Naive thymus-derived CD4-positive, alpha-beta T cell (primary cell): ENCODE measurements around the gene HRAS. TPM values are rescaled to one million over a fixed set of nuclear protein-coding genes. Genes with fewer than 3 reads are reported as not detected.

Experiments used
- ATAC-seq: fragments of 150-1000 bp; cut with Tn5 transposase; 2 replicates; pipeline ENCODE4 v1.10.0; 2021; ENCODE audit warnings: mild to moderate bottlenecking, moderate library complexity
- CTCF ChIA-PET: fragments of 350-600 bp; sonication (Branson Sonifier 250); formaldehyde crosslinking; loops from one replicate; lab custom pipeline; 2021; ENCODE audit warnings: antibody characterized with exemption; lab: Charles Lee
- POLR2A ChIA-PET: fragments of 350-600 bp; sonication (Branson Sonifier 250); formaldehyde crosslinking; loops from one replicate; lab custom pipeline; 2021; ENCODE audit warnings: antibody characterized with exemption, inconsistent platforms; lab: Charles Lee
- DNase-seq, 9 donors: peaks; one replicate each; pipeline versions ENCODE4 v3.0.0 to v3.0.0-alpha.2; 2020 to 2022; ENCODE audit warnings: mixed read lengths in 1 of 9
- H3K27ac ChIP-seq: one replicate; pipeline ENCODE4 v1.7.0; 2013; ENCODE audit warnings: mild to moderate bottlenecking, low read depth, low read length, moderate library complexity
- H3K27me3 ChIP-seq, 2 donors: one replicate each; pipeline ENCODE4 v1.7.0; 2013; ENCODE audit warnings: low read length in 2 of 2, mild to moderate bottlenecking in 2 of 2, moderate library complexity in 2 of 2; ENCODE audit not compliant: control insufficient read depth in 2 of 2, insufficient read depth in 2 of 2
- H3K36me3 ChIP-seq, 3 experiments: 1 replicate in 2 of 3; 2 replicates in 1 of 3; pipeline ENCODE4 v1.7.0; 2013; ENCODE audit warnings: low read length in 3 of 3, mild to moderate bottlenecking in 3 of 3, moderate library complexity in 1 of 3; ENCODE audit not compliant: insufficient read depth in 3 of 3, control insufficient read depth in 2 of 3
- H3K4me1 ChIP-seq, 2 donors: one replicate each; pipeline ENCODE4 v1.7.0; 2013; ENCODE audit warnings: low read length in 2 of 2, mild to moderate bottlenecking in 2 of 2, moderate library complexity in 1 of 2; ENCODE audit not compliant: control insufficient read depth in 2 of 2, insufficient read depth in 2 of 2
- H3K4me3 ChIP-seq: 2 replicates; pipeline ENCODE4 v1.7.0; 2013; ENCODE audit warnings: mild to moderate bottlenecking, low read length
- H3K9me3 ChIP-seq, 3 experiments: 1 replicate in 2 of 3; 2 replicates in 1 of 3; pipeline ENCODE4 v1.7.0; 2013; ENCODE audit warnings: low read length in 3 of 3; ENCODE audit not compliant: control insufficient read depth in 2 of 3
- H3K27ac Mint-ChIP-seq, 9 donors: one replicate each; pipeline ENCODE4 v1.8.0; 2020 to 2022; ENCODE audit warnings: mixed read lengths in 9 of 9, mild to moderate bottlenecking in 8 of 9, moderate library complexity in 5 of 9, inconsistent platforms in 2 of 9
- H3K27me3 Mint-ChIP-seq, 5 donors: one replicate each; pipeline ENCODE4 v1.8.0; 2021 to 2022; ENCODE audit warnings: mixed read lengths in 5 of 5, mild to moderate bottlenecking in 1 of 5
- H3K36me3 Mint-ChIP-seq, 5 donors: one replicate each; pipeline ENCODE4 v1.8.0; 2020 to 2022; ENCODE audit warnings: mixed read lengths in 5 of 5, mild to moderate bottlenecking in 3 of 5, inconsistent platforms in 1 of 5
- H3K4me1 Mint-ChIP-seq, 7 donors: one replicate each; pipeline ENCODE4 v1.8.0; 2020 to 2022; ENCODE audit warnings: mixed read lengths in 7 of 7, mild to moderate bottlenecking in 3 of 7, inconsistent platforms in 1 of 7
- H3K4me3 Mint-ChIP-seq, 10 donors: one replicate each; pipeline ENCODE4 v1.8.0; 2020 to 2022; ENCODE audit warnings: mild to moderate bottlenecking in 10 of 10, mixed read lengths in 10 of 10, moderate library complexity in 6 of 10, inconsistent platforms in 2 of 10
- H3K9me3 Mint-ChIP-seq, 11 donors: one replicate each; pipeline ENCODE4 v1.8.0; 2020 to 2022; ENCODE audit warnings: mixed read lengths in 11 of 11, mild to moderate bottlenecking in 4 of 11, inconsistent platforms in 1 of 11, moderate library complexity in 1 of 11
- intact Hi-C, 2 donors: fragments of 100-400 bp; cut with micrococcal nuclease; formaldehyde crosslinking; loops; one replicate each; pipeline ENCODE4 v1.15.1; 2023
- polyA plus RNA-seq, 2 donors: library from polyadenylated mRNA; unstranded; fragments of 300-500 nt; fragmentation: Illumina TruSeq; gene quantifications; one replicate each; pipeline ENCODE4 v1.2.3, GENCODE V29; 2021
- total RNA-seq, 6 experiments: library from RNA in 5 of 6; stranded (reverse) in 5 of 6; gene quantifications; 1 replicate in 5 of 6; 2 replicates in 1 of 6; pipeline ENCODE4 v1.2.3 and lab custom pipeline; 2021 to 2026

The HRAS gene
- total and polyA plus RNA-seq, 7 experiments from 2014 or later, result 12.6 to 52.0 (median 29.0) TPM

GRCh38 chr11:528815-529727 is 6.3 kb downstream of the HRAS start:
- H3K4me3 Mint-ChIP-seq, result no peak overlapping the region
- peaks cover 0 to 3% (median 0%) of the 10 kb centered on the region in 7 donors for H3K4me1 Mint-ChIP-seq
- Histone ChIP-seq H3K27ac (no peak overlapping the region), H3K4me3 (no peak overlapping the region), H3K36me3 (peaks cover 0 to 30% (median 0%) of the 10 kb centered on the region in 3 experiments), H3K9me3 (no peaks in the 10 kb centered on the region), H3K27me3 (no peaks in the 10 kb centered on the region), H3K4me1 (peaks cover 0 to under 1% of the 10 kb centered on the region in 2 donors)
- no peak overlapping the region for H3K27ac Mint-ChIP-seq
- ChIA-PET CTCF (no interaction called here), POLR2A (no interaction called here)
- peaks cover 0 to 6% (median 0%) of the 10 kb centered on the region in 5 donors for H3K36me3 Mint-ChIP-seq
- ATAC-seq (no peak), DNase-seq (no peak)
- H3K9me3 Mint-ChIP-seq, result no peaks in the 10 kb centered on the region
- no peaks in the 10 kb centered on the region for H3K27me3 Mint-ChIP-seq
- intact Hi-C loops, result no loop called here

- no peak overlapping the region for H3K27ac ChIP-seq
- intact Hi-C loops, result no loop called here
- Mint-ChIP-seq H3K4me1 (no peaks in the 10 kb centered on the region), H3K36me3 (peaks cover 0 to 6% (median 0%) of the 10 kb centered on the region in 5 donors), H3K4me3 (no peak overlapping the region), H3K9me3 (no peaks in the 10 kb centered on the region), H3K27me3 (no peaks in the 10 kb centered on the region), H3K27ac (no peak overlapping the region)
- no peak for ATAC-seq
- H3K4me3 ChIP-seq, result no peak overlapping the region
- peaks cover 0 to 24% (median 0%) of the 10 kb centered on the region in 3 experiments for H3K36me3 ChIP-seq
- H3K4me1 ChIP-seq, result no peaks in the 10 kb centered on the region
- no peak for DNase-seq
- ChIA-PET POLR2A (no interaction called here), CTCF (no interaction called here)
- no peaks in the 10 kb centered on the region for H3K9me3 ChIP-seq
- H3K27me3 ChIP-seq, result no peaks in the 10 kb centered on the region
Observed at GRCh38 chr11:528166-528814, 7.1 kb downstream of the HRAS start.

- Histone ChIP-seq H3K4me1 (no peaks in the 10 kb centered on the region), H3K36me3 (peaks cover 0 to 3% (median 0%) of the 10 kb centered on the region in 3 experiments), H3K4me3 (no peak overlapping the region), H3K9me3 (no peaks in the 10 kb centered on the region), H3K27me3 (no peaks in the 10 kb centered on the region), H3K27ac (no peak overlapping the region)
- DNase-seq, result no peak
- H3K27me3 Mint-ChIP-seq, result no peaks in the 10 kb centered on the region
- H3K4me3 Mint-ChIP-seq, result no peak overlapping the region
- no peak overlapping the region for H3K27ac Mint-ChIP-seq
- ChIA-PET CTCF (no interaction called here), POLR2A (no interaction called here)
- intact Hi-C loops, result no loop called here
- peaks cover 0 to 3% (median 0%) of the 10 kb centered on the region in 5 donors for H3K36me3 Mint-ChIP-seq
- no peak for ATAC-seq
- no peaks in the 10 kb centered on the region for H3K9me3 Mint-ChIP-seq
- no peaks in the 10 kb centered on the region for H3K4me1 Mint-ChIP-seq
Observed at GRCh38 chr11:526192-526591, 9.2 kb downstream of the HRAS start.

- Histone ChIP-seq H3K4me3 (no peak overlapping the region), H3K27me3 (no peaks in the 10 kb centered on the region), H3K4me1 (peaks cover 4% of the 10 kb centered on the region in 2 donors), H3K27ac (no peak overlapping the region), H3K9me3 (peaks cover 0 to 5% (median 0%) of the 10 kb centered on the region in 3 experiments), H3K36me3 (no peaks in the 10 kb centered on the region)
- ATAC-seq (no peak), DNase-seq (no peak)
- Mint-ChIP-seq H3K4me1 (peaks cover 2 to 8% (median 4%) of the 10 kb centered on the region in 7 donors), H3K27me3 (no peaks in the 10 kb centered on the region), H3K9me3 (peaks cover 0 to 13% (median 4%) of the 10 kb centered on the region in 11 donors), H3K27ac (no peak overlapping the region), H3K4me3 (no peak overlapping the region), H3K36me3 (peaks cover 0 to 5% (median 0%) of the 10 kb centered on the region in 5 donors)
- POLR2A ChIA-PET, result interaction anchor here (1.2 kb wide), 1 partner anchor 12 kb away, joined by 3 read pairs; no protein-coding TSS in a partner anchor
- CTCF ChIA-PET, result interaction anchor here (0.5 kb wide), 1 partner anchor 219 kb away, joined by 6 read pairs; no protein-coding TSS in a partner anchor
- intact Hi-C loops, result no loop called here
Observed at GRCh38 chr11:521177-521688, 14.1 kb downstream of the HRAS start.

- Histone ChIP-seq H3K27ac (no peak overlapping the region), H3K9me3 (peaks cover 0 to 5% (median 0%) of the 10 kb centered on the region in 3 experiments), H3K4me3 (no peak overlapping the region), H3K27me3 (no peaks in the 10 kb centered on the region), H3K4me1 (peaks cover 4% of the 10 kb centered on the region in 2 donors), H3K36me3 (no peaks in the 10 kb centered on the region)
- peaks cover 2 to 8% (median 4%) of the 10 kb centered on the region in 7 donors for H3K4me1 Mint-ChIP-seq
- H3K4me3 Mint-ChIP-seq, result no peak overlapping the region
- intact Hi-C loops, result no loop called here
- no peak for ATAC-seq
- ChIA-PET POLR2A (interaction anchor here (0.8 kb wide), 1 partner anchor 67 kb away, joined by 4 read pairs; no protein-coding TSS in a partner anchor), CTCF (no interaction called here)
- peaks cover 0 to 8% (median 0%) of the 10 kb centered on the region in 5 donors for H3K36me3 Mint-ChIP-seq
- no peak for DNase-seq
- H3K27ac Mint-ChIP-seq, result no peak overlapping the region
- H3K9me3 Mint-ChIP-seq, result peaks cover 0 to 14% (median 5%) of the 10 kb centered on the region in 11 donors
- no peaks in the 10 kb centered on the region for H3K27me3 Mint-ChIP-seq
Observed at GRCh38 chr11:520428-521176, 14.8 kb downstream of the HRAS start.
